K562 (cell line): Measurements from ENCODE around the gene KCNAB2. TPM values are rescaled to one million over a fixed set of nuclear protein-coding genes. Genes with fewer than 3 reads are reported as not detected.

ENCODE experiments used
- ATF6 ChIP-seq: sonication (generic); formaldehyde crosslinking; IDR thresholded peaks from 2 replicates; pipeline ENCODE4 v1.4.0; 2020; ENCODE audit warnings: mild to moderate bottlenecking, missing genetic modification reagents
- CREB3L1 ChIP-seq: fragments of 450-650 bp; IDR thresholded peaks from 2 replicates; pipeline ENCODE4 v1.6.1; 2014; ENCODE audit warnings: low read depth, mild to moderate bottlenecking, moderate library complexity, borderline replicate concordance
- JUND ChIP-seq, 2 experiments: IDR thresholded peaks; 2 replicates in 1 of 2; 3 replicates in 1 of 2; pipeline ENCODE4 v1.6.1; 2011; ENCODE audit warnings: borderline replicate concordance in 2 of 2, low read depth in 2 of 2, low read length in 2 of 2, improper control_type of control experiment in 1 of 2, missing biosample characterization in 1 of 2, missing genetic modification characterization in 1 of 2, missing genetic modification reagents in 1 of 2
- RBM14 ChIP-seq: fragments of 200-400 bp; formaldehyde crosslinking; IDR thresholded peaks from 2 replicates; pipeline ENCODE4 v1.6.1; 2018; ENCODE audit warnings: low read depth, mild to moderate bottlenecking, low read length, moderate library complexity, borderline replicate concordance; ENCODE audit not compliant: insufficient read depth
- RREB1 ChIP-seq: fragments of 250-450 bp; sonication (Bioruptor Pico); IDR thresholded peaks from 2 replicates; pipeline ENCODE4 v1.4.0; 2020
- ZNF395 ChIP-seq: fragments of 200-800 bp; sonication (Bioruptor generic); IDR thresholded peaks from 2 replicates; pipeline ENCODE4 v1.6.1; 2017; ENCODE audit warnings: missing genetic modification characterization, missing compliant biosample characterization
- ZNF449 ChIP-seq: fragments of 250-450 bp; sonication (Bioruptor Pico); IDR thresholded peaks from 2 replicates; pipeline ENCODE4 v1.8.0; 2022; ENCODE audit warnings: moderate library complexity, mild to moderate bottlenecking, inconsistent platforms
- polyA plus RNA-seq, 8 experiments: library from polyadenylated mRNA; depleted of rRNA in 4 of 8; stranded (reverse) in 5 of 8; unstranded in 3 of 8; fragments of >200 nt; fragmentation: Nextera tagmentation in 2 of 8; fragmentation: Illumina TruSeq in 1 of 8; extraction: Ambion mirVana in 2 of 8; extraction: Trizol in 1 of 8; gene quantifications; 2 replicates each; pipeline versions ENCODE4 v1.2.1 to v1.2.3, GENCODE V29; 2011 to 2014; ENCODE audit warnings: inconsistent platforms in 1 of 8, missing spikeins in 1 of 8
- total RNA-seq, 7 experiments: library from RNA; depleted of rRNA in 6 of 7; stranded (reverse); fragments of >200 nt in 6 of 7; fragmentation: Illumina TruSeq in 2 of 7; extraction: Trizol in 2 of 7; gene quantifications; 2 replicates each; pipeline versions ENCODE4 v1.2.1 to v1.2.3, GENCODE V29; 2011 to 2021; ENCODE audit warnings: low replicate concordance in 1 of 7

The KCNAB2 gene
- total and polyA plus RNA-seq, 9 of the 15 experiments (the other 6 are each of a cell fraction or from before 2014, with no cell fraction given): 1.8 to 15.8 (median 7.1) TPM

- no peak for TF ChIP-seq RREB1 (CRISPR knock-in tag)
- TF ChIP-seq CREB3L1: no peak
- TF ChIP-seq RBM14: no peak
- TF ChIP-seq ZNF449 (CRISPR knock-in tag): no peak
- TF ChIP-seq ATF6 (CRISPR knock-in tag): no peak
- no peak for TF ChIP-seq ZNF395
- TF ChIP-seq JUND (IDR thresholded peaks at IDR 0.05; ENCODE audit: borderline replicate concordance, low read depth, low read length): no peak
- TF ChIP-seq JUND (tag; IDR thresholded peaks at IDR 0.05; ENCODE audit: borderline replicate concordance, low read depth, low read length): no peak
These were observed 37.7 kb downstream of the KCNAB2 start (continued) for GRCh38 chr1:6083385-6083784.
